A673 (cell line): ENCODE measurements around the gene EAF1.

Experiments used
- CTCF ChIP-seq: fragments of 300-800, 200-600 bp; sonication (generic); conservative IDR thresholded peaks from 2 replicates; pipeline ENCODE4 v1.5.1; 2017; ENCODE audit warnings: low read depth, mild to moderate bottlenecking, antibody characterized with exemption, low read length, moderate library complexity, mixed read lengths
- EZH2 ChIP-seq: fragments of 200-600 bp; sonication (generic); IDR thresholded peaks from 2 replicates; pipeline ENCODE4 v1.6.1; 2017; ENCODE audit warnings: borderline replicate concordance, low read depth, mild to moderate bottlenecking, mixed read lengths, antibody characterized with exemption, low read length; ENCODE audit not compliant: poor library complexity, severe bottlenecking

- TF ChIP-seq CTCF = no peak
- TF ChIP-seq EZH2 = no peak
Observed at GRCh38 chr3:15428539-15428938, 1.1 kb downstream of the EAF1 start.
